Measurements from ENCODE around the gene FICD.

GRCh38 chr12:108495054-108495453 lies 20.0 kb upstream of the FICD start:
- TF ChIP-seq YY1 (IDR thresholded peaks at IDR 0.05; ENCODE audit: insufficient read depth, insufficient read length) (no peak), ZNF274 (IDR thresholded peaks at IDR 0.05; ENCODE audit: low read depth, low read length) (no peak), SUZ12 (IDR thresholded peaks at IDR 0.05; ENCODE audit: extremely low read depth, insufficient read depth, insufficient read length) (no peak)
